Neuronal stem cell (in vitro differentiated cells): ENCODE measurements around the gene TAOK2.

ENCODE experiments used
- DNase-seq: peaks from one replicate; pipeline ENCODE4 v3.0.0-alpha.2; 2013; ENCODE audit warnings: low spot score
- H2AFZ ChIP-seq: one replicate; pipeline ENCODE4 v1.6.1; 2013; ENCODE audit warnings: mild to moderate bottlenecking, low read length, inconsistent platforms
- H2AK5ac ChIP-seq: 2 replicates; pipeline ENCODE4 v1.6.1; 2013; ENCODE audit warnings: low read depth, mild to moderate bottlenecking, inconsistent platforms, low read length, moderate library complexity, mixed read lengths
- H2BK120ac ChIP-seq: 2 replicates; pipeline ENCODE4 v1.6.1; 2013; ENCODE audit warnings: low read depth, mild to moderate bottlenecking, inconsistent platforms, low read length, moderate library complexity, mixed read lengths
- H2BK12ac ChIP-seq: one replicate; pipeline ENCODE4 v1.6.1; 2013; ENCODE audit warnings: low read length, inconsistent platforms
- H2BK15ac ChIP-seq: 2 replicates; pipeline ENCODE4 v1.6.1; 2013; ENCODE audit warnings: mild to moderate bottlenecking, low read length, inconsistent platforms, mixed read lengths
- H2BK5ac ChIP-seq: one replicate; pipeline ENCODE4 v1.6.1; 2013; ENCODE audit warnings: inconsistent platforms, mild to moderate bottlenecking, low read length, moderate library complexity
- H3K14ac ChIP-seq: one replicate; pipeline ENCODE4 v1.6.1; 2013; ENCODE audit warnings: low read length, inconsistent platforms
- H3K18ac ChIP-seq: 2 replicates; pipeline ENCODE4 v1.6.1; 2013; ENCODE audit warnings: low read length, inconsistent platforms
- H3K23ac ChIP-seq: 2 replicates; pipeline ENCODE4 v1.6.1; 2013; ENCODE audit warnings: low read depth, mild to moderate bottlenecking, mixed read lengths, low read length, inconsistent platforms; ENCODE audit not compliant: poor library complexity
- H3K27ac ChIP-seq: replicated peaks from 3 replicates; pipeline ENCODE4 v1.5.1; 2013; ENCODE audit warnings: low read length, inconsistent platforms
- H3K27me3 ChIP-seq, 3 experiments: 2 replicates each; pipeline ENCODE4 v1.6.1; 2013; ENCODE audit warnings: low read length in 3 of 3, mild to moderate bottlenecking in 2 of 3, inconsistent platforms in 1 of 3, low read depth in 1 of 3, mixed read lengths in 1 of 3, moderate library complexity in 1 of 3; ENCODE audit not compliant: control insufficient read depth in 3 of 3, insufficient read depth in 3 of 3
- H3K36me3 ChIP-seq, 2 donors: replicated peaks in 1 of 2; 2 replicates each; pipeline ENCODE4 v1.6.1; 2013; ENCODE audit warnings: low read length in 2 of 2; ENCODE audit not compliant: control insufficient read depth in 2 of 2, insufficient read depth in 2 of 2
- H3K4ac ChIP-seq: 2 replicates; pipeline ENCODE4 v1.6.1; 2013; ENCODE audit warnings: inconsistent platforms, mild to moderate bottlenecking, low read length, moderate library complexity
- H3K4me1 ChIP-seq, 2 donors: 1 replicate in 1 of 2; 2 replicates in 1 of 2; pipeline ENCODE4 v1.6.1; 2013; ENCODE audit warnings: low read length in 2 of 2, low read depth in 1 of 2; ENCODE audit not compliant: control insufficient read depth in 2 of 2, insufficient read depth in 1 of 2
- H3K4me2 ChIP-seq: one replicate; pipeline ENCODE4 v1.6.1; 2013; ENCODE audit warnings: mild to moderate bottlenecking, low read length, inconsistent platforms; ENCODE audit not compliant: insufficient read depth, poor library complexity, severe bottlenecking
- H3K4me3 ChIP-seq, 2 donors: 2 replicates each; pipeline ENCODE4 v1.5.1; 2013; ENCODE audit warnings: low read length in 2 of 2, mild to moderate bottlenecking in 2 of 2, inconsistent platforms in 1 of 2, moderate library complexity in 1 of 2
- H3K79me1 ChIP-seq: one replicate; pipeline ENCODE4 v1.6.1; 2013; ENCODE audit warnings: low read depth, mild to moderate bottlenecking, inconsistent platforms, low read length, moderate library complexity
- H3K9ac ChIP-seq: one replicate; pipeline ENCODE4 v1.6.1; 2013; ENCODE audit warnings: mild to moderate bottlenecking, low read depth, low read length, inconsistent platforms; ENCODE audit not compliant: poor library complexity
- H3K9me3 ChIP-seq, 2 donors: replicated peaks in 1 of 2; 2 replicates each; pipeline versions ENCODE3 to v1.6.1; 2013; ENCODE audit warnings: low read length in 2 of 2, mild to moderate bottlenecking in 2 of 2, inconsistent platforms in 1 of 2, low read depth in 1 of 2, mixed read lengths in 1 of 2, moderate library complexity in 1 of 2; ENCODE audit not compliant: control insufficient read depth in 2 of 2, insufficient read depth in 1 of 2
- H4K8ac ChIP-seq: one replicate; pipeline ENCODE4 v1.6.1; 2013; ENCODE audit warnings: low read depth, mild to moderate bottlenecking, inconsistent platforms, low read length, moderate library complexity
- H4K91ac ChIP-seq: one replicate; pipeline ENCODE4 v1.6.1; 2013; ENCODE audit warnings: low read length, low read depth, mild to moderate bottlenecking, inconsistent platforms; ENCODE audit not compliant: poor library complexity
- WGBS, 2 donors: extraction: QIAGEN DNeasy Blood & Tissue Kit; methylation state at CpG; one replicate each; pipeline ENCODE4 v1.1.7; 2013; ENCODE audit warnings: missing lambda C conversion rate in 2 of 2, mixed read lengths in 1 of 2; ENCODE audit not compliant: insufficient read length in 2 of 2, insufficient replicate concordance in 1 of 2; ENCODE audit errors: extremely low coverage in 2 of 2; 5-methylcytosine and 5-hydroxymethylcytosine counted together

TAOK2 gene

DNA sequence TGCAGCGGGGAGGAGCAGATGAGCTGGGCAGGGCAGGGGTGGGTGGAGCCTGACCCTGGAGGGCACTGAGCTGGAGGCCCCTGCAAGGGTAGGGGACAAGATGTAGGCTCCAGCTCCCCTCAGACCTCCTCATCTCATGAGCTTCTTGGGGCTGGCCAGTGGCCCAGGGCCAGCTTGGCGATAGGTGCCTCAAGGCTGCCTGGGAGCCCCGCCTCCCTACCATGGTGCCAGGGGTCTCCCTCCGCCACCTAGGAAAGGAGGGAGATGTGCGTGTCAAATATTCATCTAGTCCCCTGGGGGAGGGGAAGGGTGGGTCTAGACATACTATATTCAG lies 17.9 kb downstream of the TAOK2 start:
- no peak overlapping the region for H3K27ac ChIP-seq
- H3K14ac ChIP-seq: no peak overlapping the region
- H3K9ac ChIP-seq: peak overlapping the region; percentile 33
- peaks cover 5 to 10% of the 10 kb centered on the region in 2 donors for H3K4me1 ChIP-seq
- no peak overlapping the region for H3K4ac ChIP-seq
- H3K9me3 ChIP-seq: no peaks in the 10 kb centered on the region
- no peak overlapping the region for H2AK5ac ChIP-seq
- H2BK12ac ChIP-seq: no peak overlapping the region
- peaks cover 4% of the 10 kb centered on the region for H3K79me1 ChIP-seq
- H2BK15ac ChIP-seq: no peak overlapping the region
- no peak overlapping the region for H2AFZ ChIP-seq
- no peak overlapping the region for H3K18ac ChIP-seq
- no peaks in the 10 kb centered on the region for H3K27me3 ChIP-seq
- H2BK5ac ChIP-seq: no peak overlapping the region
- H2BK120ac ChIP-seq: no peak overlapping the region
- no peak overlapping the region for H3K4me2 ChIP-seq
- H4K8ac ChIP-seq: no peak overlapping the region
- no peak overlapping the region for H3K23ac ChIP-seq
- peaks cover 34 to 77% of the 10 kb centered on the region in 2 donors for H3K36me3 ChIP-seq
- no peak overlapping the region for H3K4me3 ChIP-seq
- H4K91ac ChIP-seq: no peak overlapping the region
- no peak for DNase-seq
- no CpG with 5 or more reads among the region's 5 CpGs for WGBS, 2 donors

GRCh38 chr16:29992344-29992967 lies 18.8 kb downstream of the TAOK2 start:
- no peak overlapping the region for H2BK15ac ChIP-seq
- no peak overlapping the region for H3K9ac ChIP-seq
- no CpG with 5 or more reads among the region's 7 CpGs for WGBS, 2 donors
- no peak overlapping the region for H3K18ac ChIP-seq
- H4K8ac ChIP-seq: no peak overlapping the region
- H2BK12ac ChIP-seq: no peak overlapping the region
- H3K27ac ChIP-seq: no peak overlapping the region
- H2BK5ac ChIP-seq: no peak overlapping the region
- H2AK5ac ChIP-seq: no peak overlapping the region
- peaks cover 8 to 10% of the 10 kb centered on the region in 2 donors for H3K4me1 ChIP-seq
- H3K9me3 ChIP-seq: no peaks in the 10 kb centered on the region
- H3K14ac ChIP-seq: no peak overlapping the region
- H3K4ac ChIP-seq: no peak overlapping the region
- no peak overlapping the region for H3K23ac ChIP-seq
- H3K4me3 ChIP-seq: no peak overlapping the region
- H3K36me3 ChIP-seq: peaks cover 27 to 73% of the 10 kb centered on the region in 2 donors
- peaks cover 5% of the 10 kb centered on the region for H3K79me1 ChIP-seq
- no peaks in the 10 kb centered on the region for H3K27me3 ChIP-seq
- H4K91ac ChIP-seq: no peak overlapping the region
- DNase-seq: no peak
- no peak overlapping the region for H2AFZ ChIP-seq
- no peak overlapping the region for H2BK120ac ChIP-seq
- no peak overlapping the region for H3K4me2 ChIP-seq

- no peak overlapping the region for H3K18ac ChIP-seq
- no peak overlapping the region for H4K8ac ChIP-seq
- H3K23ac ChIP-seq: no peak overlapping the region
- H4K91ac ChIP-seq: no peak overlapping the region
- no peak overlapping the region for H3K4ac ChIP-seq
- no peak overlapping the region for H2BK120ac ChIP-seq
- no peak overlapping the region for H3K4me2 ChIP-seq
- H2AFZ ChIP-seq: no peak overlapping the region
- no CpG with 5 or more reads among the region's 25 CpGs for WGBS, 2 donors
- no peak overlapping the region for H3K4me3 ChIP-seq
- H3K4me1 ChIP-seq: peaks cover 8 to 10% of the 10 kb centered on the region in 2 donors
- no peak overlapping the region for H3K14ac ChIP-seq
- no peak overlapping the region for H3K27ac ChIP-seq
- H2BK12ac ChIP-seq: no peak overlapping the region
- H3K9me3 ChIP-seq: no peaks in the 10 kb centered on the region
- H2BK15ac ChIP-seq: no peak overlapping the region
- H3K79me1 ChIP-seq: peaks cover 5% of the 10 kb centered on the region
- peak overlapping the region; percentile 5 for H3K9ac ChIP-seq
- H2BK5ac ChIP-seq: no peak overlapping the region
- H3K27me3 ChIP-seq: no peaks in the 10 kb centered on the region
- DNase-seq: no peak
- H3K36me3 ChIP-seq: peaks cover 24 to 73% of the 10 kb centered on the region in 2 donors
- no peak overlapping the region for H2AK5ac ChIP-seq
These were observed 19.7 kb downstream of the TAOK2 start for GRCh38 chr16:29993191-29993902.

- H3K9ac ChIP-seq: peak overlapping the region; percentile 5
- WGBS, 2 donors: no CpG with 5 or more reads among the region's 9 CpGs
- H3K27me3 ChIP-seq: no peaks in the 10 kb centered on the region
- H2BK5ac ChIP-seq: no peak overlapping the region
- H3K4me3 ChIP-seq: peak overlapping the region; percentile 43 to 78
- H3K9me3 ChIP-seq: no peaks in the 10 kb centered on the region
- H4K8ac ChIP-seq: no peak overlapping the region
- no peak overlapping the region for H3K4ac ChIP-seq
- no peak overlapping the region for H4K91ac ChIP-seq
- no peak overlapping the region for H2AK5ac ChIP-seq
- H2BK15ac ChIP-seq: no peak overlapping the region
- no peak overlapping the region for H3K4me2 ChIP-seq
- no peak overlapping the region for H2BK12ac ChIP-seq
- no peak overlapping the region for H3K14ac ChIP-seq
- no peak overlapping the region for H3K18ac ChIP-seq
- no peak for DNase-seq
- no peak overlapping the region for H2BK120ac ChIP-seq
- no peak overlapping the region for H3K27ac ChIP-seq
- H3K23ac ChIP-seq: no peak overlapping the region
- H3K36me3 ChIP-seq: peaks cover 21 to 70% of the 10 kb centered on the region in 2 donors
- H3K4me1 ChIP-seq: peaks cover 8 to 10% of the 10 kb centered on the region in 2 donors
- H2AFZ ChIP-seq: no peak overlapping the region
- H3K79me1 ChIP-seq: peaks cover 5% of the 10 kb centered on the region
These were observed 20.4 kb downstream of the TAOK2 start for GRCh38 chr16:29993903-29994599.
